ENCODE results near the gene AGBL4.

- TF ChIP-seq POLR2A (IDR thresholded peaks at IDR 0.05; ENCODE audit: low read depth, low read length) (no peak), POLR2AphosphoS5 (IDR thresholded peaks at IDR 0.05; ENCODE audit: low read depth, low read length) (no peak)
These were observed 575.6 kb downstream of the AGBL4 start for GRCh38 chr1:49448200-49448599.

Measured in GM12892 (cell line).